Measurements from ENCODE around the gene HAO2.

The HAO2 gene

GRCh38 chr1:119440721-119441307 lies 72.2 kb downstream of the HAO2 start:
- DNase-seq: no peak

- DNase-seq: no peak
Measured at GRCh38 chr1:119442756-119443155, 74.2 kb downstream of the HAO2 start.
